ENCODE results near the gene CSNK2B. TPM values are rescaled to one million over a fixed set of nuclear protein-coding genes. Genes with fewer than 3 reads are reported as not detected.

CSNK2B gene
- total RNA-seq, 2 experiments from 2014 or later, result 215 to 219 TPM

GRCh38 chr6:31642798-31643570, 22.9 kb upstream of the CSNK2B start:
- intact Hi-C loops (cut with micrococcal nuclease), result no loop called here
- Mint-ChIP-seq H3K36me3 (ENCODE audit: low read depth) (peaks cover 26% of the 10 kb centered on the region), H3K27ac (peak overlapping the region; percentile 60), H3K9me3 (no peaks in the 10 kb centered on the region), H3K4me3 (no peak overlapping the region), H3K4me1 (ENCODE audit: low read depth) (peaks cover 1% of the 10 kb centered on the region), H3K27me3 (ENCODE audit: low read depth) (no peaks in the 10 kb centered on the region)
- CTCF ChIA-PET, result interaction anchor here (0.7 kb wide), 1 partner anchor 297 kb away, joined by 3 read pairs; no protein-coding TSS in a partner anchor
- no peak for DNase-seq

GRCh38 chr6:31643818-31644454, 21.9 kb upstream of the CSNK2B start:
- no peak for DNase-seq
- H3K27me3 Mint-ChIP-seq (ENCODE audit: low read depth), result no peaks in the 10 kb centered on the region
- no peak overlapping the region for H3K27ac Mint-ChIP-seq
- H3K4me1 Mint-ChIP-seq (ENCODE audit: low read depth), result peaks cover 1% of the 10 kb centered on the region
- no peak overlapping the region for H3K4me3 Mint-ChIP-seq
- intact Hi-C loops (cut with micrococcal nuclease), result no loop called here
- no peaks in the 10 kb centered on the region for H3K9me3 Mint-ChIP-seq
- CTCF ChIA-PET, result interaction anchor here (0.7 kb wide), 1 partner anchor 296 kb away, joined by 3 read pairs; no protein-coding TSS in a partner anchor
- peaks cover 28% of the 10 kb centered on the region for H3K36me3 Mint-ChIP-seq (ENCODE audit: low read depth)

GRCh38 chr6:31645325-31645724, 20.6 kb upstream of the CSNK2B start:
- Mint-ChIP-seq H3K36me3 (ENCODE audit: low read depth) (peaks cover 32% of the 10 kb centered on the region), H3K27me3 (ENCODE audit: low read depth) (no peaks in the 10 kb centered on the region), H3K27ac (no peak overlapping the region), H3K9me3 (no peaks in the 10 kb centered on the region), H3K4me1 (ENCODE audit: low read depth) (peaks cover 11% of the 10 kb centered on the region), H3K4me3 (no peak overlapping the region)
- intact Hi-C loops (cut with micrococcal nuclease), result no loop called here
- CTCF ChIA-PET, result no interaction called here
- no peak for DNase-seq

- peak; percentile 78 for DNase-seq
- Mint-ChIP-seq H3K4me3 (peak overlapping the region; percentile 96), H3K27ac (peak overlapping the region; percentile 98), H3K27me3 (ENCODE audit: low read depth) (no peaks in the 10 kb centered on the region), H3K36me3 (ENCODE audit: low read depth) (peaks cover 20% of the 10 kb centered on the region), H3K4me1 (ENCODE audit: low read depth) (peaks cover 37% of the 10 kb centered on the region), H3K9me3 (no peaks in the 10 kb centered on the region)
- intact Hi-C loops (cut with micrococcal nuclease), result loop anchor here (1.0 to 2.0 kb wide), 9 partner anchors 9 to 212 kb away; partner anchors contain the start of genes ABHD16A, C6orf47, DDX39B and NFKBIL1
- CTCF ChIA-PET, result interaction anchor here (1.2 to 2.4 kb wide), 4 partner anchors 12 to 180 kb away, joined by 3 to 7 read pairs (median 6); no protein-coding TSS in a partner anchor
Observed at GRCh38 chr6:31651602-31652191, 14.2 kb upstream of the CSNK2B start.

GRCh38 chr6:31652925-31653724, 12.8 kb upstream of the CSNK2B start:
- CTCF ChIA-PET, result interaction anchor here (0.6 to 2.4 kb wide), 7 partner anchors 11 to 179 kb away, joined by 3 to 7 read pairs (median 4); partner anchors contain the start of genes ATP6V1G2 and GPANK1
- Mint-ChIP-seq H3K36me3 (ENCODE audit: low read depth) (peaks cover 19% of the 10 kb centered on the region), H3K9me3 (no peaks in the 10 kb centered on the region), H3K27me3 (ENCODE audit: low read depth) (no peaks in the 10 kb centered on the region), H3K4me3 (peak overlapping the region; percentile 96), H3K27ac (peak overlapping the region; percentile 98), H3K4me1 (ENCODE audit: low read depth) (peaks cover 44% of the 10 kb centered on the region)
- DNase-seq, result peak; percentile 92
- intact Hi-C loops (cut with micrococcal nuclease), result loop anchor here (1.0 to 2.0 kb wide), 9 partner anchors 7 to 210 kb away; partner anchors contain the start of genes ABHD16A, C6orf47, DDX39B and NFKBIL1

- intact Hi-C loops (cut with micrococcal nuclease), result no loop called here
- Mint-ChIP-seq H3K4me3 (no peak overlapping the region), H3K27ac (peak overlapping the region; percentile 16), H3K36me3 (ENCODE audit: low read depth) (peaks cover 13% of the 10 kb centered on the region), H3K27me3 (ENCODE audit: low read depth) (no peaks in the 10 kb centered on the region), H3K4me1 (ENCODE audit: low read depth) (peaks cover 54% of the 10 kb centered on the region), H3K9me3 (no peaks in the 10 kb centered on the region)
- DNase-seq, result no peak
- CTCF ChIA-PET, result interaction anchor here (0.8 to 1.7 kb wide), 3 partner anchors 109 to 163 kb away, joined by 3 to 5 read pairs (median 4); partner anchors contain the start of gene ATP6V1G2
Observed at GRCh38 chr6:31654574-31655348, 11.1 kb upstream of the CSNK2B start.

- DNase-seq, result no peak
- intact Hi-C loops (cut with micrococcal nuclease), result no loop called here
- H3K27ac Mint-ChIP-seq, result peak within 1 kb of the TSS; percentile 34
- H3K4me1 Mint-ChIP-seq (ENCODE audit: low read depth), result peaks cover 52% of the 10 kb centered on the region
- peaks cover 19% of the 10 kb centered on the region for H3K36me3 Mint-ChIP-seq (ENCODE audit: low read depth)
- H3K4me3 Mint-ChIP-seq, result no peak within 1 kb of the TSS
- no peaks in the 10 kb centered on the region for H3K27me3 Mint-ChIP-seq (ENCODE audit: low read depth)
- CTCF ChIA-PET, result interaction anchor here (0.5 kb wide), 1 partner anchor 38 kb away, joined by 3 read pairs; no protein-coding TSS in a partner anchor
- no peaks in the 10 kb centered on the region for H3K9me3 Mint-ChIP-seq
Observed at GRCh38 chr6:31655349-31656237, 10.3 kb upstream of the CSNK2B start, which contains the start of gene APOM. Gene APOM, plus strand, starts transcription at chr6:31655894. Its CDS starts 73 bp downstream, at chr6:31655967.

GRCh38 chr6:31657406-31658157, 8.3 kb upstream of the CSNK2B start:
- no peaks in the 10 kb centered on the region for H3K9me3 Mint-ChIP-seq
- intact Hi-C loops (cut with micrococcal nuclease), result no loop called here
- CTCF ChIA-PET, result interaction anchor here (1.0 kb wide), 1 partner anchor 170 kb away, joined by 3 read pairs; the partner anchor contains the start of gene HSPA1B
- no peaks in the 10 kb centered on the region for H3K27me3 Mint-ChIP-seq (ENCODE audit: low read depth)
- H3K36me3 Mint-ChIP-seq (ENCODE audit: low read depth), result peaks cover 32% of the 10 kb centered on the region
- H3K27ac Mint-ChIP-seq, result peak overlapping the region; percentile 67
- peak; percentile 56 for DNase-seq
- H3K4me1 Mint-ChIP-seq (ENCODE audit: low read depth), result peaks cover 55% of the 10 kb centered on the region
- H3K4me3 Mint-ChIP-seq, result no peak overlapping the region

GRCh38 chr6:31658158-31658688, 7.7 kb upstream of the CSNK2B start:
- intact Hi-C loops (cut with micrococcal nuclease), result no loop called here
- CTCF ChIA-PET, result interaction anchor here (1.0 kb wide), 1 partner anchor 169 kb away, joined by 3 read pairs; the partner anchor contains the start of gene HSPA1B
- H3K9me3 Mint-ChIP-seq, result no peaks in the 10 kb centered on the region
- peaks cover 34% of the 10 kb centered on the region for H3K36me3 Mint-ChIP-seq (ENCODE audit: low read depth)
- H3K27ac Mint-ChIP-seq, result peak overlapping the region; percentile 67
- no peaks in the 10 kb centered on the region for H3K27me3 Mint-ChIP-seq (ENCODE audit: low read depth)
- DNase-seq, result no peak
- no peak overlapping the region for H3K4me3 Mint-ChIP-seq
- H3K4me1 Mint-ChIP-seq (ENCODE audit: low read depth), result peaks cover 60% of the 10 kb centered on the region
